Peyer's patch (tissue), 4 donors: ENCODE data around the gene GNB5. TPM values are rescaled to one million over a fixed set of nuclear protein-coding genes. Genes with fewer than 3 reads are reported as not detected.
"Not testable (repeated sequence)": the region's sequence is repeated elsewhere in the genome, so short reads cannot be mapped to it uniquely, and the experiment has no call there.

Experiments
- DNase-seq, 3 donors: peaks; one replicate each; pipeline ENCODE4 v3.0.0-alpha.2; 2017 to 2019
- H3K27ac ChIP-seq, 4 donors: fragments of 200-600 bp; sonication (generic); one replicate each; pipeline ENCODE4 v1.5.1; 2016 to 2019
- H3K27me3 ChIP-seq, 2 donors: fragments of 200-600 bp; sonication (generic); one replicate each; pipeline ENCODE4 v1.5.1; 2019
- H3K36me3 ChIP-seq, 3 donors: fragments of 200-600 bp; sonication (generic); one replicate each; pipeline ENCODE4 v1.5.1; 2016 to 2019
- H3K4me1 ChIP-seq, 4 donors: fragments of 200-600 bp; sonication (generic); one replicate each; pipeline ENCODE4 v1.5.1; 2016 to 2019
- H3K4me3 ChIP-seq, 4 donors: fragments of 200-600 bp; sonication (generic); 1 replicate in 3 of 4; 2 replicates in 1 of 4; pipeline ENCODE4 v1.5.1; 2016 to 2019; ENCODE audit warnings: mild to moderate bottlenecking in 1 of 4
- H3K9me3 ChIP-seq, 4 donors: fragments of 200-600 bp; sonication (generic); one replicate each; pipeline ENCODE4 v1.5.1; 2016 to 2019; ENCODE audit warnings: mild to moderate bottlenecking in 1 of 4
- CTCF ChIP-seq, 6 experiments: fragments of 450-650 bp in 4 of 6; fragments of 200-600 bp in 2 of 6; sonication (generic) in 1 of 6; IDR thresholded peaks; one replicate each; pipeline ENCODE4 v1.5.1; 2017 to 2019; ENCODE audit warnings: antibody characterized with exemption in 6 of 6, mild to moderate bottlenecking in 3 of 6, moderate library complexity in 1 of 6
- POLR2A ChIP-seq, 2 donors: fragments of 450-650 bp; IDR thresholded peaks; one replicate each; pipeline ENCODE4 v1.5.1; 2017; ENCODE audit warnings: antibody characterized with exemption in 2 of 2, mild to moderate bottlenecking in 2 of 2, moderate library complexity in 2 of 2
- total RNA-seq, 4 donors: library from RNA; depleted of rRNA; stranded (reverse); fragments of >200 nt; gene quantifications; one replicate each; pipeline ENCODE4 v1.1.0, GENCODE V29; 2016

Gene GNB5
- total RNA-seq, 4 donors from 2014 or later: 6.1 to 120 (median 7.6) TPM

- Histone ChIP-seq H3K27me3 (no peaks in the 10 kb centered on the region), H3K4me3 (no peak overlapping the region), H3K36me3 (no peaks in the 10 kb centered on the region), H3K4me1 (peaks cover 0 to 14% (median 0%) of the 10 kb centered on the region in 4 donors), H3K27ac (peak overlapping the region in 1 of 4 donors; percentile 17), H3K9me3 (no peaks in the 10 kb centered on the region)
- no peak for TF ChIP-seq POLR2A (IDR thresholded peaks at IDR 0.05)
- TF ChIP-seq CTCF (IDR thresholded peaks at IDR 0.05): peak in 3 of 6 experiments; percentile 31 to 45 (median 43)
- no peak for DNase-seq
Observed at GRCh38 chr15:52098323-52098722, 92.9 kb downstream of the GNB5 start.

- DNase-seq: no peak
- H3K27me3 ChIP-seq: no peaks in the 10 kb centered on the region
- TF ChIP-seq POLR2A (IDR thresholded peaks at IDR 0.05): no peak
- no peak for TF ChIP-seq CTCF (IDR thresholded peaks at IDR 0.05)
- H3K4me1 ChIP-seq: peaks cover 0 to 19% (median 0%) of the 10 kb centered on the region in 4 donors
- H3K27ac ChIP-seq: no peak overlapping the region
- no peak overlapping the region for H3K4me3 ChIP-seq
- no peaks in the 10 kb centered on the region for H3K9me3 ChIP-seq
- no peaks in the 10 kb centered on the region for H3K36me3 ChIP-seq
Observed at GRCh38 chr15:52097180-52097579, 94.0 kb downstream of the GNB5 start.

DNA sequence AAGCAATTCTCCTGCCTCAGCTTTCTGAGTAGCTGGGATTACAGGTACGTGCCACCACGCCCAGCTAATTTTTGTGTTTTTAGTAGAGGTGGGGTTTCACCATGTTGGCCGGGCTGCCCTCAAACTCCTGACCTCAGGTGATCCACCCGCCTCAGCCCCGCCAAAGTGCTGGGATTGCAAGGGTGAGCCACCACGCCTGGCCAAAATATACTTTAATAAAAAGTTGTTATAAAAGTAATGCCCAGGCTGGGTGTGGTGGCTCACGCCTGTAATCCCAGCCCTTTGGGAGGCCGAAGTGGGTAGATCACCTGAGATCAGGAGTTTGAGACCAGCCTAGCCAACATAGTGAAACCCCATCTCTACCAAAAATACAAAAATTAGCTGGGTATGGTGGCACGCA lies 94.7 kb downstream of the GNB5 start:
- H3K36me3 ChIP-seq, H3K27me3 ChIP-seq, H3K9me3 ChIP-seq, H3K27ac ChIP-seq, H3K4me3 ChIP-seq, DNase-seq: not testable (repeated sequence)
- peaks cover 0 to 19% (median 0%) of the 10 kb centered on the region in 4 donors for H3K4me1 ChIP-seq

DNA sequence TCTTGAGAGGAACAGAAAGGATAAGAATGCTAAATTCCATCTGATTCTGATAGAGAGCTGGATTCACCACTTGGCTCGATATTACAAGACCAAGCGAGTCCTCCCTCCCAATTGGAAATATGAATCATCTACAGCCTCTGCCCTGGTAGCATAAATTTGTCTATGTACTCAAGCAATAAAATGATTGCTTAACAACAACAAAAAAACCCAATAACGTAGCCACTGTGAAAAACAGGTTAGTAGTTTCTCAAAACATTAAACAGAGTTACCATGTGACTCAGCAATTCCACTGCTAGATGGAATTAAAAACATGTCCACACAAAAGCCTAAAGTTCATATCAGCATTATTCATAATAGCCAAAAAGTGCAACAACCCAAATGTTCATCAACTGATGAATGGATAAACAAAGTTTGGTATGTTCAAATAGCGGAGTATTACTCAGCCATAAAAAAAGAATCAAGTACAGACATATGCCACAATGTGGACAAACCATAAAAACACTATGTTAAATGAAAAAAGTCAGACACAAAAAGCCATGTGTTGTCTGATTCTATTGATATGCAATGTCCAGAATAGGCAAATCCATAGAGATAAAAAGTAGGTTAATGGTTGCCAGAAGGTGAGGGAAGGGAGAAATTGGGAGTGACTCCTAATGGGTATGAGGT lies 95.5 kb downstream of the GNB5 start:
- DNase-seq: no peak
- Histone ChIP-seq H3K4me1 (peaks cover 0 to 19% (median 0%) of the 10 kb centered on the region in 4 donors), H3K27ac (no peak overlapping the region), H3K27me3 (no peaks in the 10 kb centered on the region), H3K9me3 (no peaks in the 10 kb centered on the region), H3K36me3 (no peaks in the 10 kb centered on the region), H3K4me3 (no peak overlapping the region)
- TF ChIP-seq CTCF (IDR thresholded peaks at IDR 0.05): no peak
- TF ChIP-seq POLR2A (IDR thresholded peaks at IDR 0.05): no peak

GRCh38 chr15:52094811-52095584 lies 96.2 kb downstream of the GNB5 start:
- H3K9me3 ChIP-seq: no peaks in the 10 kb centered on the region
- H3K27me3 ChIP-seq: no peaks in the 10 kb centered on the region
- no peak overlapping the region for H3K27ac ChIP-seq
- DNase-seq: no peak
- no peak overlapping the region for H3K4me3 ChIP-seq
- TF ChIP-seq CTCF (IDR thresholded peaks at IDR 0.05): no peak
- TF ChIP-seq POLR2A (IDR thresholded peaks at IDR 0.05): no peak
- H3K4me1 ChIP-seq: peaks cover 0 to 19% (median 0%) of the 10 kb centered on the region in 4 donors
- H3K36me3 ChIP-seq: no peaks in the 10 kb centered on the region
